Endometrial microvascular endothelial cells (primary cell): Measurements from ENCODE around the gene HYAL3. TPM values are rescaled to one million over a fixed set of nuclear protein-coding genes. Genes with fewer than 3 reads are reported as not detected.
"Not testable (repeated sequence)": the region's sequence is repeated elsewhere in the genome, so short reads cannot be mapped to it uniquely, and the experiment has no call there.

Experiments used
- in situ Hi-C: cut with HindIII; loops from 2 replicates; pipeline ENCODE4 v1.10.0; 2017; ENCODE audit warnings: low sequenced_read_pairs, low pct_unique_long_range_greater_than_20kb; ENCODE audit errors: inconsistent ontology term
- total RNA-seq: library from RNA; depleted of rRNA; stranded (reverse); fragments of >200 nt; gene quantifications from one replicate; pipeline ENCODE4 v1.2.3, GENCODE V29; 2015; ENCODE audit errors: inconsistent ontology term

Gene HYAL3
- total RNA-seq, 1 donor from 2014 or later = 7.3 TPM

GRCh38 chr3:50275996-50276761 lies 23.0 kb downstream of the HYAL3 start:
- in situ Hi-C loops = no loop called here

- in situ Hi-C loops = no loop called here
These were observed 23.8 kb downstream of the HYAL3 start for GRCh38 chr3:50275141-50275995.

GRCh38 chr3:50274371-50275104 lies 24.7 kb downstream of the HYAL3 start:
- in situ Hi-C loops = no loop called here

GRCh38 chr3:50273689-50274065 lies 25.5 kb downstream of the HYAL3 start:
- in situ Hi-C loops = no loop called here

GRCh38 chr3:50272911-50273688 lies 26.1 kb downstream of the HYAL3 start:
- in situ Hi-C loops = no loop called here

GRCh38 chr3:50272538-50272910 lies 26.7 kb downstream of the HYAL3 start:
- in situ Hi-C loops = not testable (repeated sequence)

- in situ Hi-C loops = no loop called here
These were observed 27.8 kb downstream of the HYAL3 start for GRCh38 chr3:50271314-50271936.

- in situ Hi-C loops = no loop called here
These were observed 28.6 kb downstream of the HYAL3 start for GRCh38 chr3:50270422-50271224.

- in situ Hi-C loops = no loop called here
These were observed 29.2 kb downstream of the HYAL3 start for GRCh38 chr3:50269977-50270413.

- in situ Hi-C loops = no loop called here
These were observed 29.7 kb downstream of the HYAL3 start for GRCh38 chr3:50269460-50269859.

- in situ Hi-C loops = no loop called here
These were observed 30.3 kb downstream of the HYAL3 start, which contains the start of gene SEMA3B for GRCh38 chr3:50268703-50269451. Gene SEMA3B (plus strand): TSS chr3:50269147. CDS start chr3:50269241, 94 bp downstream.

GRCh38 chr3:50268276-50268675 lies 30.9 kb downstream of the HYAL3 start:
- in situ Hi-C loops = no loop called here

- in situ Hi-C loops = no loop called here
These were observed 31.8 kb downstream of the HYAL3 start for GRCh38 chr3:50267280-50267913.

- in situ Hi-C loops = no loop called here
These were observed 32.4 kb downstream of the HYAL3 start for GRCh38 chr3:50266836-50267235.

GRCh38 chr3:50266017-50266416 lies 33.2 kb downstream of the HYAL3 start:
- in situ Hi-C loops = no loop called here

- in situ Hi-C loops = no loop called here
These were observed 33.6 kb downstream of the HYAL3 start for GRCh38 chr3:50265571-50265970.
